GM23338 (cell line): ENCODE results near the gene FHAD1.

Experiments used
- EZH2 ChIP-seq: fragments of 200-600 bp; sonication (generic); IDR thresholded peaks from one replicate; pipeline ENCODE4 v1.8.0; 2017; ENCODE audit warnings: antibody characterized with exemption, mild to moderate bottlenecking, low read depth; ENCODE audit not compliant: unreplicated experiment
- NANOG ChIP-seq: IDR thresholded peaks from 2 replicates; pipeline ENCODE4 v1.6.1; 2016; ENCODE audit warnings: antibody characterized with exemption, borderline replicate concordance
- POLR2AphosphoS5 ChIP-seq: IDR thresholded peaks from 2 replicates; pipeline ENCODE4 v1.6.1; 2016; ENCODE audit warnings: antibody characterized with exemption, low read depth
- ZNF331 ChIP-seq: fragments of 250-450 bp; sonication (Bioruptor Pico); IDR thresholded peaks from 2 replicates; pipeline ENCODE4 v1.5.0; 2020; ENCODE audit warnings: low read depth, mild to moderate bottlenecking, moderate library complexity
- TF ChIP-seq, protein P1 (sequence below), 2 experiments: fragments of 200-600 bp in 1 of 2; sonication (generic) in 1 of 2; conservative IDR thresholded peaks; 2 replicates each; pipeline versions ENCODE4 v1.5.1 to v1.6.1; 2016 to 2017; ENCODE audit warnings: antibody characterized with exemption in 2 of 2, low read depth in 2 of 2, mild to moderate bottlenecking in 2 of 2, moderate library complexity in 1 of 2

DNA sequence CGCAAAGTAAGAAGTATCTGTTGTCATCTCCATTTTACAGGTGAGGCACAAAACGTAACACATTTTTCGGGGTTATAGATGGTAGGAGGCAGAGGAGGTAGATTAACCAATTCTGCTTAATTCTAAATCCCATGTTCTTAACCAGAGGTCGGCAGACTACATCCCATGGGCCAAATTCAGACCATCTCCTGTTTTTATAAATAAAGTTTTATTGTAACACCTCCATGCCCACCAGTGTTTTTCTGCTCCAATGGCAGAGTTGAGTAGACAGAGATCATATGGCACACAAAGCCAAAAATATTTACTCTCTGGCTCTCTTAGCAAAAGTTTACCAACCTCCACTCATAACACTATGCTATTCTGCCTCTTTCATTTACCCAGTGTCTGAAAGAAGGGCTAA lies 30.9 kb downstream of the FHAD1 start:
- TF ChIP-seq, protein P1, sequence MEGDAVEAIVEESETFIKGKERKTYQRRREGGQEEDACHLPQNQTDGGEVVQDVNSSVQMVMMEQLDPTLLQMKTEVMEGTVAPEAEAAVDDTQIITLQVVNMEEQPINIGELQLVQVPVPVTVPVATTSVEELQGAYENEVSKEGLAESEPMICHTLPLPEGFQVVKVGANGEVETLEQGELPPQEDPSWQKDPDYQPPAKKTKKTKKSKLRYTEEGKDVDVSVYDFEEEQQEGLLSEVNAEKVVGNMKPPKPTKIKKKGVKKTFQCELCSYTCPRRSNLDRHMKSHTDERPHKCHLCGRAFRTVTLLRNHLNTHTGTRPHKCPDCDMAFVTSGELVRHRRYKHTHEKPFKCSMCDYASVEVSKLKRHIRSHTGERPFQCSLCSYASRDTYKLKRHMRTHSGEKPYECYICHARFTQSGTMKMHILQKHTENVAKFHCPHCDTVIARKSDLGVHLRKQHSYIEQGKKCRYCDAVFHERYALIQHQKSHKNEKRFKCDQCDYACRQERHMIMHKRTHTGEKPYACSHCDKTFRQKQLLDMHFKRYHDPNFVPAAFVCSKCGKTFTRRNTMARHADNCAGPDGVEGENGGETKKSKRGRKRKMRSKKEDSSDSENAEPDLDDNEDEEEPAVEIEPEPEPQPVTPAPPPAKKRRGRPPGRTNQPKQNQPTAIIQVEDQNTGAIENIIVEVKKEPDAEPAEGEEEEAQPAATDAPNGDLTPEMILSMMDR (conservative IDR thresholded peaks at IDR 0.05; ENCODE audit: low read depth in 2 of 2) = no peak
- no peak for TF ChIP-seq EZH2
- TF ChIP-seq POLR2AphosphoS5 = no peak
- no peak for TF ChIP-seq ZNF331
- no peak for TF ChIP-seq NANOG
